BJ (cell line): Measurements from ENCODE around the gene INSYN1. TPM values are rescaled to one million over a fixed set of nuclear protein-coding genes. Genes with fewer than 3 reads are reported as not detected.

ENCODE experiments used
- CTCF ChIA-PET: fragments of 350-600 bp; formaldehyde crosslinking; extraction: SDS; loops from one replicate; lab custom pipeline; 2021; ENCODE audit warnings: antibody characterized with exemption, inconsistent platforms; lab: Yijun Ruan, JAX
- POLR2A ChIA-PET: fragments of 300-600 bp; sonication (Branson Sonifier 250); formaldehyde crosslinking; extraction: SDS; loops from one replicate; lab custom pipeline; 2021; ENCODE audit warnings: antibody characterized with exemption; lab: Charles Lee
- DNase-seq: peaks from one replicate; pipeline ENCODE4 v3.0.0-alpha.2; 2011; ENCODE audit warnings: low read depth
- H3K27me3 ChIP-seq: 2 replicates; pipeline ENCODE4 v1.6.0; 2011; ENCODE audit warnings: low read length; ENCODE audit not compliant: control insufficient read depth, insufficient read depth
- H3K36me3 ChIP-seq: 2 replicates; pipeline ENCODE4 v1.5.1; 2011; ENCODE audit warnings: low read length; ENCODE audit not compliant: control insufficient read depth, insufficient read depth
- H3K4me3 ChIP-seq: 2 replicates; pipeline ENCODE4 v1.5.1; 2011; ENCODE audit warnings: low read depth, mild to moderate bottlenecking, control low read depth, low read length
- polyA plus RNA-seq: library from polyadenylated mRNA; depleted of rRNA; stranded (reverse); fragments of >200 nt; gene quantifications from 2 replicates; pipeline ENCODE4 v1.2.3, GENCODE V29; 2011
- TF ChIP-seq, protein P1 (sequence below): IDR thresholded peaks from 2 replicates; pipeline ENCODE4 v1.5.1; 2011; ENCODE audit warnings: low read depth, mild to moderate bottlenecking, control low read depth, inconsistent platforms, low read length, moderate library complexity; ENCODE audit not compliant: insufficient read depth

The INSYN1 gene
- polyA plus RNA-seq, 1 experiment: 3.5 TPM

DNA sequence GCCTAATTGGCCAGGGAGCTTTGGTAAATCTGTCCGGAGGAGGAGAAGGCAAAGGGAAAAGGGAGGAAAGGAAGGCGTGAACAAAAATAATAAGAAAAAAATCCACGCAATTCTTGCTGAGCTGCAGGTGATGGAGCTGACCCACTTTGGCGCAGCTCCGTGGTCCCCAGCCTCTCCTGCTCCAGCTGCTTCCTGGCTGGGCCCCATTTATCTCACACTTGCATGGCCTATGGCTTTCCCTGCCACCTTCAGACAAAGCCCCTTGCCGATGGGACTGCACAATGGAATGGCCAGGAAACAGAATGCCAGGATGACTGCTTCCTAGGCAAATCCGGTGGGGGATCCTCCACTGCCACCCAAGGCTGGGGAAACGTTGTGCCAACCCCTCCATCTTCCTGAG is 6.9 kb downstream of the INSYN1 start:
- ChIA-PET POLR2A (no interaction called here), CTCF (interaction anchor here (0.9 kb wide), 1 partner anchor 41 kb away, joined by 3 read pairs; no protein-coding TSS in a partner anchor)
- no peak for DNase-seq
- no peak overlapping the region for H3K4me3 ChIP-seq
- peaks cover 11% of the 10 kb centered on the region for H3K27me3 ChIP-seq
- TF ChIP-seq, protein P1, sequence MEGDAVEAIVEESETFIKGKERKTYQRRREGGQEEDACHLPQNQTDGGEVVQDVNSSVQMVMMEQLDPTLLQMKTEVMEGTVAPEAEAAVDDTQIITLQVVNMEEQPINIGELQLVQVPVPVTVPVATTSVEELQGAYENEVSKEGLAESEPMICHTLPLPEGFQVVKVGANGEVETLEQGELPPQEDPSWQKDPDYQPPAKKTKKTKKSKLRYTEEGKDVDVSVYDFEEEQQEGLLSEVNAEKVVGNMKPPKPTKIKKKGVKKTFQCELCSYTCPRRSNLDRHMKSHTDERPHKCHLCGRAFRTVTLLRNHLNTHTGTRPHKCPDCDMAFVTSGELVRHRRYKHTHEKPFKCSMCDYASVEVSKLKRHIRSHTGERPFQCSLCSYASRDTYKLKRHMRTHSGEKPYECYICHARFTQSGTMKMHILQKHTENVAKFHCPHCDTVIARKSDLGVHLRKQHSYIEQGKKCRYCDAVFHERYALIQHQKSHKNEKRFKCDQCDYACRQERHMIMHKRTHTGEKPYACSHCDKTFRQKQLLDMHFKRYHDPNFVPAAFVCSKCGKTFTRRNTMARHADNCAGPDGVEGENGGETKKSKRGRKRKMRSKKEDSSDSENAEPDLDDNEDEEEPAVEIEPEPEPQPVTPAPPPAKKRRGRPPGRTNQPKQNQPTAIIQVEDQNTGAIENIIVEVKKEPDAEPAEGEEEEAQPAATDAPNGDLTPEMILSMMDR: no peak
- no peaks in the 10 kb centered on the region for H3K36me3 ChIP-seq

- Histone ChIP-seq H3K4me3 (no peak overlapping the region), H3K27me3 (peaks cover 4% of the 10 kb centered on the region; the same call in 1 of the 2 replicates), H3K36me3 (no peaks in the 10 kb centered on the region)
- CTCF ChIA-PET: no interaction called here
- POLR2A ChIA-PET: no interaction called here
- DNase-seq: no peak
- TF ChIP-seq, protein P1: no peak
Observed at GRCh38 chr15:73745073-73745472, 8.1 kb downstream of the INSYN1 start.

GRCh38 chr15:73744293-73744692 is 8.9 kb downstream of the INSYN1 start:
- TF ChIP-seq, protein P1: no peak

GRCh38 chr15:73741321-73741836 is 11.8 kb downstream of the INSYN1 start:
- DNase-seq: no peak
- no peaks in the 10 kb centered on the region for H3K36me3 ChIP-seq
- no peak overlapping the region for H3K4me3 ChIP-seq
- POLR2A ChIA-PET: no interaction called here
- H3K27me3 ChIP-seq: peaks cover 2% of the 10 kb centered on the region; the same call in 1 of the 2 replicates
- TF ChIP-seq, protein P1: no peak
- CTCF ChIA-PET: no interaction called here

More at GRCh38 chr15:73744293-73744692, 8.9 kb downstream of the INSYN1 start:
- ChIA-PET CTCF (no interaction called here), POLR2A (no interaction called here)
- H3K36me3 ChIP-seq: no peaks in the 10 kb centered on the region
- no peak for DNase-seq
- H3K27me3 ChIP-seq: peaks cover 3% of the 10 kb centered on the region; the same call in 1 of the 2 replicates
- no peak overlapping the region for H3K4me3 ChIP-seq

DNA sequence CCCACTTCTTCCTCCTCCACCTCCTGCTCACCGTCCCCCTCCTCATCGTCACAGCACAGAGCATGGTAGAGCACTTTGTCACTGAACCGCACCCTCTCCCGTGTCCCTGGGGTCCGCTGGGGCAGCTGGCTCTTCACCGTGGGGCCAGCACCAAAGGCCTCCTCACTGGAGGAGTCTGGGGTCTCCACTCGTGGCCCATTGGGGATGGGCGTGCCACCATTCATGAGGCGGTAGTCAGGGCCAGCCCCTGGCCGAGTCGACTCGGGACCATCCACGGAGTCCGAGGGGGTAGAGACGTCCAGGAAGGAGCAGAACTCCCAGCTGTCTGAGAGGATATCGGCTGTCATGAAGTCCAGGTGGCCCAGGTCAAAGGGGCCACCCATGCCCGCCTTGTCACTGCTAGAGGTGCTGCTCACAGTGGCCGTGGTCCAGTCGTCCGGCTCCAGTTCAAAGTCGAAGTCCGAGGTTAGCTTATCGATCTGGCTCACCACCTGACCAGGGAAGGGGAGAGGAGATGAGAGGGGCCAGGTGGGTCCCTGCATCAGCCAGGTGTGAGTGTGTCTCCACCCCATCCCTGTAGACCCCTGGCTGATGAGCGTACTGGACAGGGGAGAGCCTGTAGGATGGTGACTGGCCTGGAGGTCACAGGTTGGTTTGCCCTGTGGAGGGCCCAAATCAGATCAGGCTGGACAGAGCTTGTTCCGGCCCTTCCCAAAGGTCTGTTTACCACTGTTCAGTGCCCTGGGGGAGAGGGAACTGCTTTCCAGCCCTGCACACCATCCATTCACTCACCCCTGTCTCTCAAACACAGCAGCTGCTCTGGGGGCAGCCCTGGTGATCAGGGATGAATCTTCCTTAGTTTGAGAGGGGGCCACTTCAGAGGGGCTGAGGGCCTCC is 12.8 kb downstream of the INSYN1 start:
- CTCF ChIA-PET: interaction anchor here (0.7 kb wide), 1 partner anchor 104 kb away, joined by 3 read pairs; no protein-coding TSS in a partner anchor
- DNase-seq: no peak

More for the DNA sequence above, 12.8 kb downstream of the INSYN1 start:
- TF ChIP-seq, protein P1: no peak
- no peaks in the 10 kb centered on the region for H3K36me3 ChIP-seq
- peaks cover 4% of the 10 kb centered on the region; the same call in 1 of the 2 replicates for H3K27me3 ChIP-seq
- H3K4me3 ChIP-seq: no peak overlapping the region
- POLR2A ChIA-PET: no interaction called here
